Measurements from ENCODE around the gene C4BPA. TPM values are rescaled to one million over a fixed set of nuclear protein-coding genes. Genes with fewer than 3 reads are reported as not detected.

Gene C4BPA
- total RNA-seq, 1 experiment from 2014 or later, result 0.10 TPM

DNA sequence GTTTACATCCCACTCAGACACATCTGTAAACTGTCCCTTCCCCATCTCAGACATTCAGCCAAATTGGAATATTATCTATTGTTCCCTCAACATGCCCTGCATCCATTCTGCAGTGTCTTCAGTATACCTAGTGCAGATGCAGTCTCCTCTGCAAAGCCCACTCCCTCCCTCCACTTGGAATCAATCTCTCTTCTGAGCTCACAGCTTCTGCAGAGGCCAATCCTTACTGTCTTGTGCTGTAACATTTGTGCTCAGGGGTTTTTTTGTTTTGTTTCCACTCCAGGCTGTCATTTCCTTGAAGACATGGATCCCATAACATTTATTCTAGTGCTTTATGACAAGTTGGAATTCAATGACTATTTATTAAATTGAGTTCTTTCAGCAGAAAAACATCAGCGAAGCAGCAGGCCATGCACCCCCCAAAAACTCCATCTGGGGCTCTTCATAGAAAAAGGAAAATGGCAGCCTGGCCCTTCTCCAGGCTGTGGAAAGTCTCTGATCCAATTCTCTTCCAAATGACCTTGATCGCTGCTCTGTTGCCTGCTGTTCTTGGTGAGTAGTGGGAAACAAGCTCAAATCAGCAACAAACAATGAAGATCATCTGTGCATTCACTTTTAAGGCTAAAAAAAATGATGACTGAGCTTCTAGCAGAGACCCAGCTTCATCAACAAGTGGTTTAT lies 8.7 kb downstream of the C4BPA start:
- DNase-seq (ENCODE audit: low read depth), result no peak

DNA sequence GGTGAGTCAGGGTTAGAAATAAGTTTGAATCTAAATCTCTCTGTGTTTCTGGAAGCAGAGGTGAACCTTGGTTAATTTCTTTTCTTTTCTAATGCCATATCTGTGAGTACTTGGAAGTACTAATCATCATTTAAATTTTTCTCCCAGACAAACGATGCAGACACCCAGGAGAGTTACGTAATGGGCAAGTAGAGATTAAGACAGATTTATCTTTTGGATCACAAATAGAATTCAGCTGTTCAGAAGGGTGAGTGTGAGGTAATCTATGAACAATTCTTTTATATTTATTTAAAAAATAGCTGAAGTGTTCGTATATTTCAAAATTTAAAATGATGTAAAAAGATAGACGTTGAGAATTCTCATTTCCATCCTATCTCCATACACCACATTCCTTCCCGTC lies 11.2 kb downstream of the C4BPA start:
- DNase-seq (ENCODE audit: low read depth), result no peak

DNA sequence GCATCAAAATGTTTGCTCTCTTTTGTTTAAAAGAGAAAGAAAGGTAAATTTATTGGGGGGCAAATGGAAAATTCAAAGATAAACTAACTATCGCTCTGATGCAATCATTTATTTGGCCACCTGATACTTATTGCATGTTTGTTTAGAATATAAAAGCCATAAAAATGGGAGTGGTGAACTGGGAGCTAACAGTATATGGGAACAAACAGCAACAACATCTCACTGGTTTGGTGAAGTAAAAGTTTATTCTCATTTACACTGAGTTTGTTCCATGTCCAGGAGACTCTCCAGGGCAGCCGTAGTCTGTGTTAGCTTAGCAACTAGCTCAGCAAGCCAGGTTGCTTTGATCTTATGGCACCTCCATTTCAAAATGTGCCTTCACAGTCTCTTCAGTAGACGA lies 20.4 kb downstream of the C4BPA start:
- DNase-seq (ENCODE audit: low read depth), result no peak

DNA sequence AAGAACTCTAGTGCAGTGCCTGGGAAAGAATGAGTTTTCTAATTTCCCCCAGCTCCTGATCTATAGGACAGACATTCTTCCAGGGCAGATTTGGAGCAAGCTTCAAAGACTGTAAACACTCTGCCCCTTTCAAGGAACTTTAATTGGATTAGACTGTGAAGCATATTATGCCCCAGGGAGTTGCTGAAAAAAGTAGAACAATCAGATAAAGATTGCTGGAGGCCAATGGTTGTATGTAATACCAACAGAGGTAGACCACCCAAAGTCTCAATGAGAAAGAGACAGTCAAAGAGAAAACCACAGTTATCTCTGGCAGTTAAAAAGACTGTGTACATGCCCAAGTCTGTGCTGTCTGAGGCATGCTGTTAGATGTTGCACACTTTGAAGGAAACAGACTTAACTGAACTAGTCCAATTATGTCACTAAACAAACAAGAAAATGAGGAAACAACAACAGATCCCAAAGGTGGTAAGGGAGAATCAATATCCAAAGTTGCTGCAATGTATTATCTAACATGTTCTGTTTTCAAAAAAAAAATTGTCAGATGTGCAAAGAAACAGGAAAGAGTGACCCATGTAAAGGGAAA lies 24.4 kb downstream of the C4BPA start:
- peak; percentile 9 for DNase-seq (ENCODE audit: low read depth)

DNA sequence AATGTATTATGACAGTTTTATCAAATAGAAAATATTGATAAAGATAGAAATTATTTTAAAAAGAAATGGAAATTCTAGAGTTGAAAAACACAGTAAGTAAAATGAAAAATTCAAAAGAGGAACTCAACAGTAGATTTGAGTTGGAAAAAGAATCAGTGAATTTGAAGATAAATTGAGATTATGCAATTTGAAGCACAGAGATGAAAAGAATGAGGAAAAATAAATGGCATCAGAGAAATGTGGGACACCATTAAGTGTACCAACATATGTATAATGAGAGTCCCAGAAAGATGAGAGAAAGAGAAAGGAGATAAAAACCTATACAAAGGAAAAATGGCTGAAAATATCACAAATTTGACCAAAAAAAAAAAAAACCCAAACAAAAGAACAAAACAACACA lies 25.0 kb downstream of the C4BPA start:
- DNase-seq (ENCODE audit: low read depth), result no peak

DNA sequence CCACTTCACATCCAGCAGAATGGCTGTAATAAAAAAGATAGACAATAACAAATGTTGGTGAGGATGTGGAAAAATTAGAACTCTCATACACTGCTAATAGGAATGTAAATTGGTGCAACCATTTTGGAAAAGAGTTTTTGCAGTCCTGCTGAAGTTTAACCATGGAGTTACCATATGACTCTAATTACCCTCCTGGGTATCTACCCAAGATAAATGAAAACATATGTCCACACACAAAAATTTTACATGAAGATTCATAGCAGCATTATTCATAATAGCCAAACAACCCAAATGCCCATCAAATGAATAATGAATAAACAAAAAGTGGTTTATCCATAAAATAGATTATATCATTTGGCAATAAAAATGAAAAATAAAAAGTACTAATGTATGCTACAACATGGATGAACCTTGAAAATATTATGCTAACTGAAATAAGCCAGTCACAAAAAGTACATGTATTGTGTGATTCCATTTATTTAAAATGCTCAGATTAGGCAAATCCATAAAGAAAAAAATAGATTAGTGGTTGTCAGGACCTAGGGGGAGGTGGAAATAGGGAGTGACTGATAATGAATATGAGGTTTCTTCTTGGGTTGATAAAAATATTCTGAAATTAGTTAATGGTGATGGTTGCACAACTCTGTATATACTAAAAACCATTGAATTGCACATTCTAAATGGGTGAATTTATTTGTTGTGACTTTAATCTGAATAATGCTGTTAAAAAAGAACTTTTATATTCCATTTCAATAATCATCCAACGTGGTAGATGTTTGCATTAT lies 26.4 kb downstream of the C4BPA start:
- no peak for DNase-seq (ENCODE audit: low read depth)

DNA sequence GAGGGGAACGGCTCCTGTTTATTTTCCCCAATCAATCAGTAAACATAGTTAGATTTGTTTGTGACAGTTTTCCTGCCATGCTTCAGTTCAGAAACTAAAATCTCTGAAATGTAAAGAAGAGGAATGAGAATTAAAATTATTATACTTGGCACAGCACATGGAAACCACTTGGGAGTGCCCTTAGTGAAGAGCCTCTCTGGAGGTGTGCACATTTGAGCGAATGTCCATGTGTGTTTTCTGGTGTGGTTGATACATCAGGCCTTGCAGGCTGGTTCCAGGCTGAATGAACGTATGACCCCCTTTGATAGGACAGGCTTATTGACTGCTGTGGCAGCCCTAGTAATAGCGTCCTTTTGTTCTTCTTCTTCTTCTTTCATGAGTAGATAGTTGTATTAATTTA lies 27.1 kb downstream of the C4BPA start:
- no peak for DNase-seq (ENCODE audit: low read depth)

DNA sequence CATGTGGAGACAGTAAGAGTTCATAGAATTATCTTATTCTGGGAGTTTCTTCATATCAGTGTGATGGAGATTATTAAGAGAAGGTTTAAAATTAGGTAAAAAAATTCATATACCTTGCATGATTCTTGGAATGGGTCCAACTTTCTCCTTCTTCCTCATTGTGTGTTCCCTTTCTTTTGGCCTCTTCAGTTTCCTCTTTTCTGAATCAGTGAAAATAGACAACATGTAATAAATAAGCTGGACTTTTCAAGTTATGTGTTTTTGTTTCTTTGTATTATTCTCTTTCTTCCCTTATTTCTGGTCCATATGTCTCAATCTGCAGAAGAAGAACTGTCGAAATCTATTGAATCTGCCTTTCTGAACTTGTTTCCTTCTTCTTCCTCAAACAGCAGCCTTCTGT lies 30.5 kb downstream of the C4BPA start:
- DNase-seq (ENCODE audit: low read depth), result no peak

DNA sequence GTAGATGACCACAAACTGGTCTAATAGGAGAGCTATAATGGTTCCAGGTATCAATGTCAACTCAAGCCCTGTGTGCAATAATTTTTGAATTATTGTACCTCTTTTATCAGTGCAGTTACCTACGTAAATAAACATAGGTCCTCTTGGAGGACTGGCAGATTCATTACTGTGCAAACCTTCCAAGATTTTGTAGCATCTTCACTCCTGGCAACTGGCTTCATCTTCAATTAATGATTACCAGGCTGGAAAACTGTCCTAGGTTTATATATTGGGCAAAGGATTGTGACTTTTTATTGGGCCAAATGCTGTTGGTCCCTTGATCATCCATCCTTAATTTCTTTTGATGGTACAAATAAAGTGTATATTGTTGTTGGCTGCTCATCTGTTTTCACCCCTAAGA lies 35.6 kb downstream of the C4BPA start:
- DNase-seq (ENCODE audit: low read depth), result no peak

DNA sequence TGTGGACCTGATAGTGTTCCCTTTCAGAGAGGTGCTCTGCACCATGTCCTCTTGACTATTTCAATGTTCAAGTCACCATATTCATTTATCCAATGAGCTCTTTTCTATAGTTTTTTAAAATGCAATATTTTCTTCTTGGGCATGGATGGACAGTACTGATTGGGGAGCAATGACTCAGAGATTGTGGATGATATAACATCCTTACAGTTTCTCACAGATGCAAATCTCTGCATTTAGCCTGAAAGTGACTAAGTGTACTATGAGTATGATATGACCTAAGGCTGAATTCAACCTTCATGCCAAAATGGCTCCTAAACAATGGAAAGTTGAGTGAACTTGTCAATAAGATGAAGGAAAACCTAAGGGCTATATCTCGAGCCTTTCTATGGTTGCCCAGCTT lies 36.5 kb downstream of the C4BPA start:
- DNase-seq (ENCODE audit: low read depth), result peak; percentile 51

DNA sequence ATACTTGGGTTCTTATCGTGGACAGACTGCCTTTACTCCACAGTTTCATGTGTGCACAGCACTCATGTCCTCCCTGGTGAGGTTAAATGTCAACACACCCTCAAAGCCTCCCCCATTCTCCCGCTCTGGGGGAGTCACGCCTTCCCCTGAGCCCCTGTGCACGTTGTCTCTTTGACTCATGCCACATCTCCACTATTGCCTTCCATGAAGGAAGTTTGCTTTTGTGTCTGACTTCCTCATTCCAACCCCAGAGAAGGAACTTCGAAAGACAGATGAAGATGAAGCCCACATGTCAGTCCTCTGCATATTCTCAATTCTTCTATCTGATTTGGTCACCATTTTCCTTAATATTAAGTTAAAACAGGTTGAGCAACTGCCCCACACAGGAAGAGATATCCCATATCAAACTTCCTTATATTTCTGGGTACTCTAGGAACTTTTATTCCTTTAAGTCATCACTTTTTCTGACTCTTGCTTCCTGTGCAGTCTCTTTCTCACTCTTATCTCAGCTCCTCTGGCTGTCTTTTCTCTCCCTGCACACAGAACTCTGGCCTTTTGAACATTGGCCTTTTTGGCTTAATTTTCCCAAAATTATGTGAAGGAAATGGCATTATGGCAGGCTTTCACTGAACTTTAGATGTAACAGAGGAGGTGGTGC lies 41.5 kb downstream of the C4BPA start:
- DNase-seq (ENCODE audit: low read depth), result no peak

DNA sequence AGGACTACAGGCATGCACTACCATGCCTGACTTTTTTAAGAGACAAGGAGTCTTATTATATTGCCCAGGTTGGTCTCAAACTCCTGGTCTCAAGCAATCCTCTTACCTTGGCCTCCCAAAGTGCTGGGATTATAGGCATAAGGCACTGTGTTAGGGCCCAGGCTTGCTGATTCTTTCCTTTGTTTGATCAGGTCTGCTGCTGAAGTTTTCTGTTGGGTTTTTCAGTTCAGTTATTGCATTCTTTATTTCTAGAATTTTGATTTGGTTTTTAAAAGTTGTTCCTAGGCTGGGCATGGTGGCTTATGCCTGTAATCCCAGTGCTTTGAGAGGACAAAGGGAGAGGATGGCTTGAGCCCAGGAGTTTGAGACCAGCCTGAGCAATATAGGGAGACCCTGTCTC lies 47.9 kb downstream of the C4BPA start:
- no peak for DNase-seq (ENCODE audit: low read depth)

DNA sequence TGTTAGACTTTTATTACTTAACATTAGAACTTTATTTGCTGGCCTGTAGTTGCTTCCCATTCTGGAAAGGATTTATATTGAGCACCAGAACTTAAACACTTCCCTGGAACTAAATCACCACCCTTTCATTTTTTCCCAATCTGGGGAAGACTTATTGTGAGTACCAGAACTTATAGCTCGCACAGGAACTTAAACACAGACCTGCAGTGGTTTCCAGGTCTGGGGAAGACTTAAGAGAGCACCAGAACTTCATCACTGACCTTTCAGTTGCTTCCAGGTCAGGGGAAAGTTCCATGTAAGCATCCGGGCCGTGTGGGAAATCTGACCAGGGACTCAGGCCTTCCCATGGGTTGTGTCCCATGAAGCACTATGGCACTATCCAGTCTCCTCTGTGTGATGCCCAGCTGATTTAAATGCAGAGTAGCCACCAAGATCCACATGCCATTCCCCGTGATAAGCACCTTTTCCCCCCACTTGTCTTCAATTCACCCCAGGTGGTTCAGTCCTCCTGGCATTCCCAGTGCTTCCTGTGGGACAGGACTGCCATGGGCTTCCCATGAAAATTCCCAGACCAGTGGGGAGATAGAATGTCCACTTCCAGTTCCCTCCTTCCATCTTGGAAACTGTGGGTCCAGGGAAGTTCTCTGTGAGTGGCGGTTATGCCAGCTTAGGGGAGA lies 48.9 kb downstream of the C4BPA start:
- peak; percentile 12 for DNase-seq (ENCODE audit: low read depth)

DNA sequence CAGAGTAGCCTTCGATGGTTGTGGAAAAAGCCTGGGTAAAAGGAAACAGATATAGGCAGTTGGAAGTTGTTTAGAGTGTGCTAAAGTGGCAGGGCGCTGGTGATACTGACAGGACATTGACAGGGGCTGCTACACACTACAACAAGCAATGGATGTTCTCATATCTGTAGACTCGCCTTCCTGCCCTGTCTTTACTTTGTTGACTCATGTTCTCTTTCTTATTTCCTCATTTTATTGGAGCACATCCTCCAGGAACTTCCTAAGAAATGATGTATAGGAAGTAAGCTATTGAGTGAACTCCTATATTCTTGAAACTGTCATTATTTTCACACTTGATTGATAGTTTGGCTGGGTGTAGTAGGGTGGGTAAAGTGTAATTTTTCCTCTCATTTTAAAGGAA lies 51.0 kb downstream of the C4BPA start:
- no peak for DNase-seq (ENCODE audit: low read depth)

DNA sequence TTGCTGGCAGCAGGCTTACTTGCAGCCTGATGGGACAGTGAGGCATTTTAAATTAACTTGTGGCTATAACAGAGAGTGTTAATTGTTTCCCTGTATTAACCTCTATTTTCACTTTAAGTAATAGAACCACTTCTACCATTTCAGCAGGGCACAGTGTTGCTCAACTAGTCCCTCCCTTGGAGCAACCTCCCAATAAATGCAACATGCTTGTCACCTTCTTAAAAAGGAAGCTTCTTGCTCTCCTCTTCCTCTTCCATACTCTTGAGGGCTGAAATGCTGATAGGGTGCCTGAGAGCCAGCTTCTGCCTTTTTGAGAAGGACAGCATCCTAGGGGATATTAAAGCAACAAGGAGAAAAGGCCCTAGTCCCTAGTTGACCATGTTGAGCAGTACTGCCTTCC lies 52.1 kb downstream of the C4BPA start:
- DNase-seq (ENCODE audit: low read depth), result no peak

DNA sequence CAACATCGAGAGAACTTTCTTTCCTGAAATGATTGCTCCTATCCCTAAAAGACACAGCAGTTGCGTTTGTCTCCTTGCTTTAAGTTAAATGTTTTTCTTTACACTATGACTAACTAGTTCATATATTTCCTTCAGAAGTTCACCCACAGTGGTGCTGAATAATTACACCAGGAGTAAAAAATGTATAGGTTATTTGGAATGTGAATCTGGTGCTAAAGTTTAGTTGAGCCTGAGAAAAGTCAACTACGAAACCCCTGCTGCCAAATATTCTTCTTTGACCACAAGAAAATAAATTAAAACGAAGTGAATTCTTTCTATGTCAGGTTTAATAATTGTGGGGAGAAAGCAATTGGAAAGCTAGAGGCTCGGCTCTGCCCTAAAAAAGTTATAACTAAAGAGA lies 52.8 kb downstream of the C4BPA start:
- DNase-seq (ENCODE audit: low read depth), result no peak

DNA sequence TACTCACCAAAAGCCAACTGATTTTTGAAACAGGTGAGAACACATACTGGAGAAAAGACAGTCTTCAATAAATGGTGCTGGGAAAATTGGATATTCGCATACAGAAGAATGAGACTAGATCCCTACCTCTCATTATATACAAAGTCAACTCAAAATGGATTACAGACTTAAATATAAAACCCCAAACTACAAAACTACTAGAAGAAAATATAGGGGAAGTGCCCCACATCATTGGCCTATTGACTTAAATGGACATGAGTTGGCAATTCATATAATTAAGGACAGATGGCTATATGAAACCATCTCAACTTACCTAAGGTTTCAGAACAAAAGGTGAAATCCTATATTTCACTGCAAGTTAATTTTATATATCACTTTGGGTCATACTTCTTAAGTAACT lies 60.1 kb downstream of the C4BPA start:
- no peak for DNase-seq (ENCODE audit: low read depth)

DNA sequence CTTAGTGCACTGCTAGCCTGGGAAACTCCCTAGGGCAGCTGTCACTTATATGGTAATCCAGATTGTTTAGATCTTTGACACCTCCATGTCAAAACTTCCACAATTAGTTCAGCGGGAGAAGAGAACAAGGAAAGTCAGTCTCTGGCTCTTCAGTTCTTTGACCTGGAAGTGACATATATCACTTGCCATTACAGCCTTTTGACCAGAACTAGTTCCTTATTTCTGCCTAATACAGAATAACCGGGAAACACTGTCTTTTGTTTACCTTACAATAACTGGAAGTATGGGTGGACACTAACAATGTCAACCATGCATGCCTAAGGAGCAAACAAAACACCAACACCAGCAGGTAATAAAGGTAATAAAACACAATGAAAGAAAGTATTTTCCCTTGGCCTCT lies 68.3 kb downstream of the C4BPA start:
- no peak for DNase-seq (ENCODE audit: low read depth)

DNA sequence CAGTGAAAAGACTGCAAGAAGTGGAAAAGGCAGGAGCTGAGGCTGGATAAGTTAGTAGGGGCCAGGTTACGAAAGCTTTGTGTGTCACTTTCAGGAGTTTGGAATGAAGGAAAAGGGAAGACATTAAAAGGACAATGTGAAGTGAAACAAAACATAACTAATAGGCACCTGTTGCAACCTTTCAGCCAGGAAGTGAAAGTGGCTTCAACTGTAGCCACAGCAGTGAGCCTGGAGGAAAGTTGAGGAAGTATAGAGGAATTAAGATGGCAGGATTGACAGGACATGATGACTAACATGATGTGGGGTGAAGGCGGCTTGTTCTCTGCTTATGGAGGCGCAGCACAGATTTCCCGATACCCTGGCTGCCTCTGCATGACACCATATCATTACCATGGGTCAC lies 68.9 kb downstream of the C4BPA start:
- peak; percentile 3 for DNase-seq (ENCODE audit: low read depth)

DNA sequence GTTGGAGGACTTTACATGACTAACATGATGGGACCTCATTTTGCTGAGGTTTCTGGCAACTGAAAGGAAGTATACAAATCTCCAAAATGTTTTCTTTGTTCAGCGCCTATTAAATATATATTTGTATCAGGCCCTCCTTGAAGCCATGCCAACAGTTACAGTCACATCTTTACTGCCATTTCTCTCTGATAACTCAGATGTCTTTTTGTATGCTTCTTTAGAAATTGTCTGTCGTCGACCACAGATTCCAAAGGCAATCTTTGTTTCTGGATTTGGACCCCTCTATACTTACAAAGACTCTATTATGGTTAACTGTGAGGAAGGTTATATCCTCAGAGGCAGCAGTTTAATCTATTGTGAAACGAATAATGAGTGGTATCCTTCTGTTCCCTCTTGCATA lies 69.4 kb downstream of the C4BPA start:
- DNase-seq (ENCODE audit: low read depth), result no peak

DNA sequence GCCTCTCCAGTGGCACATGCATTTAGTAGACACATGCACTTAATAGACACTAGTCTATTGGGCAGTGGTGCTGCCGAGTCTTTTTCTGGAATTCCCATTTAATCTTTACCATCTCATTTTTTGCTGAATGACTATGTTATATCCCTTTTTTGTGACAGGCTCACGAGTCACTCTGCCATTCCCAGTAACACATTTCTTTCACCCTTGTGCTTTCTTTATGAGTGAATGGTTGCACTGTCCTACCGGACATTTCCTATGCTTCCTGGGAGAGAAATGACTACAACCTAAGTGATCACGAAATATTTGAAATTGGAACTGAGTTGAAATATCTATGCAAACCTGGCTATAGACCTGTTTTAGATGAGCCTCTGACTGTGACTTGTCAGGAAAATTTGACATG lies 70.9 kb downstream of the C4BPA start:
- DNase-seq (ENCODE audit: low read depth), result peak; percentile 12

DNA sequence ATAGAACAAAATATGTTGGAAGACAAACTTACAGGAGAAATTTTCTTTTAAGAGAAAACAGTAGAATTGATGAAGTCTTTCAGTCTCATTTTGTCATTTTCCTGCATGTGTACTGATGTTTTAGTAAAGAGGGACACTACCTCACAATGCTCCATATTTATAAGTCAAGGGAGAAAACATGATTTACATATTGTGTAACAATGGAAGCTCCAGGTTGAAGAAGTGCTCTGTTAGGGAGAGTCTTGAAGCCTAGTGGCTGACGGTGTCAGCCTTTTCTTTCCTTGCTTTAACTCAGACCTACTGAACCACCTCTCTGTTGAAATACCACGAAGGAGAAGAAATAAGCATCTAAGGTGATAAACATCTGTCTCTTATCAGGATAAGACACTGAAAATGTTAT lies 75.0 kb downstream of the C4BPA start:
- DNase-seq (ENCODE audit: low read depth), result no peak
